SJCRH30 (cell line): ENCODE results near the gene AMIGO1. TPM values are rescaled to one million over a fixed set of nuclear protein-coding genes. Genes with fewer than 3 reads are reported as not detected.
A peak's percentile ranks its signal among the peaks of the same experiment; 100 is the strongest.

ENCODE experiments used
- DNase-seq, 2 experiments: peaks; one replicate each; pipeline ENCODE4 v3.0.0-alpha.2; 2015 to 2020
- H3K27ac ChIP-seq: fragments of 250-450 bp; sonication (Bioruptor Pico); 2 replicates; pipeline ENCODE4 v1.5.1; 2020; ENCODE audit warnings: mild to moderate bottlenecking, moderate library complexity
- H3K27me3 ChIP-seq: fragments of 250-450 bp; sonication (Bioruptor Pico); 2 replicates; pipeline ENCODE4 v1.5.1; 2020; ENCODE audit warnings: mild to moderate bottlenecking, moderate library complexity
- H3K36me3 ChIP-seq: fragments of 250-450 bp; sonication (Bioruptor Pico); 2 replicates; pipeline ENCODE4 v1.5.1; 2020; ENCODE audit warnings: mild to moderate bottlenecking, moderate library complexity
- H3K4me1 ChIP-seq: fragments of 250-450 bp; sonication (Bioruptor Pico); 2 replicates; pipeline ENCODE4 v1.5.1; 2020; ENCODE audit warnings: mild to moderate bottlenecking, moderate library complexity
- H3K4me3 ChIP-seq: fragments of 250-450 bp; sonication (Bioruptor Pico); 2 replicates; pipeline ENCODE4 v1.5.1; 2020; ENCODE audit warnings: mild to moderate bottlenecking, moderate library complexity
- H3K9me3 ChIP-seq: fragments of 250-450 bp; sonication (Bioruptor Pico); replicated peaks from 2 replicates; pipeline ENCODE4 v1.5.1; 2020; ENCODE audit warnings: mild to moderate bottlenecking, moderate library complexity
- total RNA-seq: library from RNA; depleted of rRNA; stranded (reverse); fragments of >200 nt; shearing (Covaris generic); gene quantifications from 2 replicates; pipeline ENCODE4 v1.2.3, GENCODE V29; 2014

AMIGO1 gene
- total RNA-seq, 1 experiment from 2014 or later: 0.59 TPM

- DNase-seq: peak; percentile 65 to 83
- Histone ChIP-seq H3K36me3 (no peaks in the 10 kb centered on the region; the same call in 1 of the 2 replicates), H3K4me1 (peaks cover 3% of the 10 kb centered on the region; the same call in 1 of the 2 replicates), H3K27me3 (no peaks in the 10 kb centered on the region), H3K9me3 (no peaks in the 10 kb centered on the region), H3K27ac (no peak overlapping the region), H3K4me3 (no peak overlapping the region)
Measured at GRCh38 chr1:109490029-109490933, 19.2 kb downstream of the AMIGO1 start.

GRCh38 chr1:109488696-109489095 is 20.8 kb downstream of the AMIGO1 start:
- no peak for DNase-seq
- no peak overlapping the region for H3K4me3 ChIP-seq
- no peaks in the 10 kb centered on the region for H3K27me3 ChIP-seq
- peaks cover 3% of the 10 kb centered on the region; the same call in 1 of the 2 replicates for H3K4me1 ChIP-seq
- H3K9me3 ChIP-seq: no peaks in the 10 kb centered on the region
- H3K36me3 ChIP-seq: no peaks in the 10 kb centered on the region; the same call in 1 of the 2 replicates
- H3K27ac ChIP-seq: no peak overlapping the region

- no peaks in the 10 kb centered on the region; the same call in 1 of the 2 replicates for H3K4me1 ChIP-seq
- no peak overlapping the region for H3K4me3 ChIP-seq
- H3K27ac ChIP-seq: no peak overlapping the region
- H3K27me3 ChIP-seq: no peaks in the 10 kb centered on the region
- no peaks in the 10 kb centered on the region for H3K9me3 ChIP-seq
- DNase-seq: no peak
- H3K36me3 ChIP-seq: no peaks in the 10 kb centered on the region; the same call in 1 of the 2 replicates
Measured at GRCh38 chr1:109488201-109488600, 21.3 kb downstream of the AMIGO1 start.

GRCh38 chr1:109487261-109487660 is 22.3 kb downstream of the AMIGO1 start:
- no peaks in the 10 kb centered on the region; the same call in 1 of the 2 replicates for H3K36me3 ChIP-seq
- no peaks in the 10 kb centered on the region for H3K27me3 ChIP-seq
- no peak overlapping the region for H3K27ac ChIP-seq
- no peaks in the 10 kb centered on the region for H3K4me1 ChIP-seq
- no peak for DNase-seq
- no peak overlapping the region for H3K4me3 ChIP-seq
- no peaks in the 10 kb centered on the region for H3K9me3 ChIP-seq

- no peaks in the 10 kb centered on the region for H3K27me3 ChIP-seq
- DNase-seq: no peak
- H3K9me3 ChIP-seq: no peaks in the 10 kb centered on the region
- peak overlapping the region; percentile 94 for H3K4me3 ChIP-seq
- no peak overlapping the region for H3K27ac ChIP-seq
- no peaks in the 10 kb centered on the region for H3K4me1 ChIP-seq
- no peaks in the 10 kb centered on the region; the same call in 1 of the 2 replicates for H3K36me3 ChIP-seq
Measured at GRCh38 chr1:109485001-109485400, 24.5 kb downstream of the AMIGO1 start.

- no peak for DNase-seq
- H3K36me3 ChIP-seq: no peaks in the 10 kb centered on the region; the same call in 1 of the 2 replicates
- peak overlapping the region; percentile 97 for H3K27ac ChIP-seq
- H3K27me3 ChIP-seq: no peaks in the 10 kb centered on the region
- H3K9me3 ChIP-seq: no peaks in the 10 kb centered on the region
- peak overlapping the region; percentile 94 for H3K4me3 ChIP-seq
- no peaks in the 10 kb centered on the region for H3K4me1 ChIP-seq
Measured at GRCh38 chr1:109484519-109484975, 25.0 kb downstream of the AMIGO1 start.

GRCh38 chr1:109483672-109484518 is 25.6 kb downstream of the AMIGO1 start, which contains the start of gene ATXN7L2:
ATXN7L2 (plus strand) TSS chr1:109483905; CDS start chr1:109483954, 49 bp downstream.
- DNase-seq: peak; percentile 93 to 94
- H3K9me3 ChIP-seq: no peaks in the 10 kb centered on the region
- no peaks in the 10 kb centered on the region for H3K4me1 ChIP-seq
- peak within 1 kb of the TSS; percentile 94 for H3K4me3 ChIP-seq
- H3K27me3 ChIP-seq: no peaks in the 10 kb centered on the region
- peak within 1 kb of the TSS; percentile 97 for H3K27ac ChIP-seq
- H3K36me3 ChIP-seq: no peaks in the 10 kb centered on the region; the same call in 1 of the 2 replicates

GRCh38 chr1:109482791-109483671 is 26.5 kb downstream of the AMIGO1 start:
- no peaks in the 10 kb centered on the region for H3K4me1 ChIP-seq
- H3K27me3 ChIP-seq: no peaks in the 10 kb centered on the region
- peak overlapping the region; percentile 94 for H3K4me3 ChIP-seq
- H3K9me3 ChIP-seq: no peaks in the 10 kb centered on the region
- peak in 1 of 2 experiments; percentile 52 for DNase-seq
- no peak overlapping the region for H3K27ac ChIP-seq
- H3K36me3 ChIP-seq: no peaks in the 10 kb centered on the region; the same call in 1 of the 2 replicates

- Histone ChIP-seq H3K27me3 (no peaks in the 10 kb centered on the region), H3K36me3 (no peaks in the 10 kb centered on the region; the same call in 1 of the 2 replicates), H3K4me1 (no peaks in the 10 kb centered on the region), H3K4me3 (no peak overlapping the region), H3K9me3 (no peaks in the 10 kb centered on the region), H3K27ac (no peak overlapping the region)
- DNase-seq: no peak
Measured at GRCh38 chr1:109482242-109482641, 27.3 kb downstream of the AMIGO1 start.

GRCh38 chr1:109481646-109482045 is 27.9 kb downstream of the AMIGO1 start:
- no peaks in the 10 kb centered on the region; the same call in 1 of the 2 replicates for H3K36me3 ChIP-seq
- no peak for DNase-seq
- no peaks in the 10 kb centered on the region for H3K9me3 ChIP-seq
- no peaks in the 10 kb centered on the region for H3K27me3 ChIP-seq
- no peak overlapping the region for H3K27ac ChIP-seq
- no peak overlapping the region for H3K4me3 ChIP-seq
- no peaks in the 10 kb centered on the region for H3K4me1 ChIP-seq

GRCh38 chr1:109479901-109480300 is 29.6 kb downstream of the AMIGO1 start:
- Histone ChIP-seq H3K9me3 (no peaks in the 10 kb centered on the region), H3K4me1 (no peaks in the 10 kb centered on the region), H3K36me3 (no peaks in the 10 kb centered on the region), H3K27me3 (0 out of 2 replicates have a peak, but pooled peaks cover 3% of the 10 kb centered on the region), H3K4me3 (no peak overlapping the region), H3K27ac (no peak overlapping the region)
- no peak for DNase-seq

- H3K36me3 ChIP-seq: no peaks in the 10 kb centered on the region
- no peaks in the 10 kb centered on the region for H3K4me1 ChIP-seq
- H3K27me3 ChIP-seq: 0 out of 2 replicates have a peak, but pooled peaks cover 3% of the 10 kb centered on the region
- H3K27ac ChIP-seq: no peak overlapping the region
- DNase-seq: no peak
- no peak overlapping the region for H3K4me3 ChIP-seq
- no peaks in the 10 kb centered on the region for H3K9me3 ChIP-seq
Measured at GRCh38 chr1:109479311-109479710, 30.2 kb downstream of the AMIGO1 start.

GRCh38 chr1:109478806-109479205 is 30.7 kb downstream of the AMIGO1 start:
- Histone ChIP-seq H3K4me3 (no peak overlapping the region), H3K27me3 (0 out of 2 replicates have a peak, but pooled peaks cover 3% of the 10 kb centered on the region), H3K36me3 (no peaks in the 10 kb centered on the region), H3K9me3 (no peaks in the 10 kb centered on the region), H3K27ac (no peak overlapping the region), H3K4me1 (no peaks in the 10 kb centered on the region)
- DNase-seq: no peak

GRCh38 chr1:109477821-109478220 is 31.7 kb downstream of the AMIGO1 start:
- no peak overlapping the region for H3K4me3 ChIP-seq
- no peaks in the 10 kb centered on the region for H3K36me3 ChIP-seq
- no peaks in the 10 kb centered on the region for H3K9me3 ChIP-seq
- H3K27ac ChIP-seq: no peak overlapping the region
- H3K27me3 ChIP-seq: 0 out of 2 replicates have a peak, but pooled peaks cover 3% of the 10 kb centered on the region
- no peak for DNase-seq
- H3K4me1 ChIP-seq: no peaks in the 10 kb centered on the region
